ENCODE data around the gene HIVEP3.

- TF ChIP-seq CTCF (IDR thresholded peaks at IDR 0.05) (no peak), POLR2A (IDR thresholded peaks at IDR 0.05; ENCODE audit: low read depth) (no peak)
Measured at GRCh38 chr1:41560496-41560895, 358.2 kb downstream of the HIVEP3 start.
